RPMI8226 (cell line): Measurements from ENCODE around the gene TOP2B.
A peak's percentile ranks its signal among the peaks of the same experiment; 100 is the strongest.

Source experiments
- DNase-seq: peaks from one replicate; pipeline ENCODE4 v3.0.0-alpha.2; 2015

The TOP2B gene

GRCh38 chr3:25610779-25611178, 53.9 kb downstream of the TOP2B start:
- DNase-seq: no peak

- DNase-seq: no peak
These were observed 54.5 kb downstream of the TOP2B start for GRCh38 chr3:25610167-25610566.

GRCh38 chr3:25604107-25604805, 60.5 kb downstream of the TOP2B start:
- no peak for DNase-seq

GRCh38 chr3:25603703-25604102, 61.0 kb downstream of the TOP2B start:
- DNase-seq: no peak

DNA sequence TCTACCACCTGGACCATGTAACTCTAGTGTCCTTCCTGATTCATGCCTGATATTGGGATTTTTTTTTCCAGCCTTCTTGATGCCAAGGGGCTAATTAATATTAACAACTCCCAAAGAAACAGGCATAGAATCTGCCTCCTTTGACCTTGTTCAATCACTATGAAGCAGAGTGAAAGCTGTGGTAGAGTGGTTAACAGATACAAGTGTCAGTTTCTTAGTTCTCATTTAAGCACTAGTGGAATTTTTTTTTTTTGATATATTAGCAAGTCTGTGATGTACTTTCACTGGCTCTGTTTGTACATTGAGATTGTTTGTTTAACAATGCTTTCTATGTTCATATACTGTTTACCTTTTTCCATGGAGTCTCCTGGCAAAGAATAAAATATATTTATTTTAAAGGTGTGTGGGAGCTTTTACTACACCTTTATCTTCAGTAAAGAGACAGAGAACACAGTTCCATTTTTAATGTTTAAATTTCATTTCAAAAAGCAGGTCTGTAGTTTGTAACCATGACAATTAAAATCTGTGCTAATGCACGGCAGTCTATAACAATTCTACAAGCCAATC, 67.1 kb downstream of the TOP2B start:
- no peak for DNase-seq

DNA sequence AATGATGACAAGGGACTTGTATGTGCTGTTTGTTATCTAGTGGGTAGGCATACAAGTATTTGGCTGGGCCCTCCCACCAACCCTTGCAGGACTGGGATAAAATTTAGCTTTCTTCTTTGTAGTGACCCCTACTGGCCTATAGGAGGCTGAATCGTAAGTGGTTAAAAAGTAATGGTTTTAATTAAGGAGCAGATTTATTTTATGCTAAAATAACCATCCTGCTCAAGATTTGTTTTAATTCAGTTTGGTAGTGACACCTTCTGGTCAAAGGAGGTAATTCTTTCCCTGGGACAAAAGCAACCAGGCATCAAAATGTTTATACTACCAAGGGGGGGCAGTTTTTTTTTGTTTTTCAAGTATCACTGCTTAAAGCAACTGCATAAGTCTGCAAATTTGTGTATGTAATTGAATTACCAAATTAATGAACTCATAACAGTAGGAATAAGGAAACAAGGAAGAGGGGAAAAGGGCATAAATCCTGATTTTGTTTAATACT, 70.7 kb downstream of the TOP2B start:
- DNase-seq: peak; percentile 41

- DNase-seq: no peak
These were observed 71.7 kb downstream of the TOP2B start for GRCh38 chr3:25593001-25593400.

GRCh38 chr3:25592510-25592968, 72.2 kb downstream of the TOP2B start:
- DNase-seq: peak; percentile 18

- DNase-seq: no peak
These were observed 74.9 kb downstream of the TOP2B start for GRCh38 chr3:25589783-25590258.

DNA sequence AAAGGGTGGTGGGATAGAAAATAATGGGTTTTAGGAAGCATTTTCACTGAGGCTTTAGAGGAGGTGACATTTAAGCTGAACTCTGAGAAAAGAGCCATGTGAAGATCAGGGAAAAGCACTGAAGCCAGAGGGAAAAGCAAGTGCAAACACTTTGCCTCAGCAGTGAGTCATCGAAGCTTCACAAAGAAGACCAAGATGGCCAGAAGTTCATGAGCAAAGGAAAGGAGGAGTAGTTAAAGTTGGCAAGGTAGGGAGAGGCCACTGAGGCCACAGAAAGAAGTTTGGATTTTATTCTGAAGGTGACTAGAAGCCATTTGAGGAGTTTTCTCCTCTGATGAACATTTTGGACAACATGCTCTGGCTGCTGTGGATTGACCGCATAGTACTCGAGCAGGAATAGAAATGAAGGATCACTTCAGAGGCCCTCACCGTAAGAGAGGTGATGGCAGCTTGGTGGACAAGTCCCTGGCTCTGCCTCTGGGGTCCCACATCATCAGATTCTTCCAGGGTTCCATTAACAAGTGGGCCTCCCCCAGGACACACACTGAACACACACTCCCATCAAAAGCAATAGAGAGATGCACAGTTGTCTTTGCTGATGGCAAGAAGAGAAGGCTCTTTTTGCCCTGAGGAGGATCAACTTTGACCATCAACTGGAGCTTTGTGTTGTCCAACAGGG, 75.5 kb downstream of the TOP2B start:
- no peak for DNase-seq

DNA sequence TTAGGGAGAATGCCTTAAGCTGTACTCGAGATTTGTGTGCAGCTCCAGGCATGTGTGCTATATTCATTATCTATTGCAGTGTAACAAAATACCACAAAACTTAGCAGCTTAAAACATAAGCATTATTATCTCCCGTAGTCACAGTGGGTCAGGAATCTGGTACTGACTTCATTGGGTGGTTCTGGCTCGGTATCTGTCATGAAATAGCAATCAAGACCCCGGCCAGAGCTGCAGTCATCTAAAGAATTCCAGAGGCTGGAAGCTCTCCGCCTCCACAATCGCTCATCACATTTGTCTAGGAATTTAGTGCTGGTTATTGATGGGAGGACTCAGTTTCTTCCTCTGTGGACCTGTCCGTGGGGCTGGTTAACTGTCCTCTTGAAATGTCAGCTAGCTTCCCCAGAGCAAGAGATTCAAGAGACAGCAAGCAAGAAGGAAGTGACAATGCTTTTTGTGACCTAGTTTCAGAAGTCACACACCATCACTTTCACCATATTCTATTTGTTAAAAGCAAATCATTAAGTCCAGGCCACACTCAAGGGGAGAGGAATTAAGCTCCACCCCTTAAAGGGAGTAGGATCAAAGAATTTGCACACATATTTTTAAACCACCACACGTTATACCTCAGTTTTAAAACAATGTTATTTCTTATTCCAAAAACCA, 76.1 kb downstream of the TOP2B start:
- no peak for DNase-seq

- DNase-seq: no peak
These were observed 76.7 kb downstream of the TOP2B start for GRCh38 chr3:25587975-25588374.

- DNase-seq: no peak
These were observed 77.2 kb downstream of the TOP2B start for GRCh38 chr3:25587526-25587925.

DNA sequence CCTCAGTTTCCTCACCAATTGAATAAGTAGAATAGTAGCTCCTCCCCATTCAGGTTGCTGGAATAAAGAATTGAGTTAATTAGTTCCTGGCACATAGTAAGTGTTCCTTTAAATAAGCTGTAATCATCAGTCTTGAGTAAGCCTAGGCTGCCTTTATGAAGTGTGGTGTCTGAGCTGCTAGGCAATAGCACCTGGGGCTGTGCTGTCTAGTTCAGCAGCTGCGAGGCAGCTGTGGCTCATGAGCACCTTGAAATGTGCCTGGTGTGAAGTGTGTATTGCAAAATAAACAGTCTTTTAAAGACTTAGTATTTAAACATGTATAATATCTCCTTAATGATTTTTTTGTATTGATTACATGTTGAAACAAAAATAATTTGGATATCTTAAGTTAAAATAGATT, 77.6 kb downstream of the TOP2B start:
- peak; percentile 40 for DNase-seq

DNA sequence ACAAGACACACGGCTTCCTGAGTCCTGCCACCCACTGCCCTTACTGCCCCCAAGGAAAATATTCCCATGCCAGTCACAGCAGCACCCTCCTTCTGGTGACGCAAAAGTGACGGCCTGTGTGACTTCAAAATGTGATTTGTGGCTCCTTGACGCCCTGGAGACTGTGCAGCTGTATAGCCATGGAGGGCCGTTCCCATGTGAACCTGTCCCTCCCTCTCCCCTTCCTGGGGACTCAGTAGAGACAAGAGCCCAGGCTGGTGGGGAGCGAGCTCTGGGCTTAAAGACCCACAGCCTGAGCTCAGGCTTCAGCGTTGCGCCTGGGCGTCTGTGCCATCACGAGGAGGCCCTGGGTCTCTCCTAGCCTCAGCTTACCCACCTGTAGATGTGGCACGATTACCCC, 78.2 kb downstream of the TOP2B start:
- no peak for DNase-seq

GRCh38 chr3:25586167-25586505, 78.6 kb downstream of the TOP2B start:
- no peak for DNase-seq

- no peak for DNase-seq
These were observed 79.1 kb downstream of the TOP2B start for GRCh38 chr3:25585361-25586166.

DNA sequence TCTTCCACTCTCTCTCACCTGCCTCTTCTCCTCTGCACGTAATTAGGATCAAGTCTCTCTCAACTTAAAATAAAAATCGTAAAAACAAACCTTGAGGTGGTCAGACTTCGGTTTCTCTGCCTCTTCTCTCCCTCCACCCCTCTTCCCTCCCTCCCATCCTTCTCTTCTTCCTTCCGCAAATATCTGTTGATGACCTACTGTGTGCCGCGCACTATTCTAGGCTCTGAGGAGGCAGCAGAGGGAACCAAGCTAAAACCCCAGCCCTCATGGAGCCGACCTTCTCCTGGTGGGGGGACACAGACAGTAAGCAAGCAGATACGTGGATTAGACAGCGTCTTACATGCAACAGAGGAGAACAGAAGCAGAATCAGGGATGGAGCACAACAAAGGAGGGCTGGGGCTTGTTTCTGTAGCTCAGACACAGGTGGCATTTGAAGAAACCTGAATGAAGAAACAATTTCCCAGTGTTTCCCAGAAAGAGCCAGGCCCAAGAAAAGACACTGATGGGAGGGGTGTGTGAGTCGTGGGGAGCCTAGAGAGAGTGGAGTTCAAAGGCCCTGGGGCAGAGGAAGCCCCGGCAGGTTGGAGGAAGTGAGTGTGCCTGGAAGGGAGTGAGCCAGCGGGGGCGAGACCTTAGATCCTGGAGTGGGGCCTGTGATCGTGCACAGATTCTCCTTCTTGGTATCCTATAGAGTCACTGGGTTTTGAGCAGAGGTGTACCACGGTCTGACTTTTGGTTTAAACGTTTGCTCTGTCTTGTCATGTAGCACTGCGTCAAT, 80.5 kb downstream of the TOP2B start:
- no peak for DNase-seq

GRCh38 chr3:25583343-25583742, 81.4 kb downstream of the TOP2B start:
- peak; percentile 8 for DNase-seq

DNA sequence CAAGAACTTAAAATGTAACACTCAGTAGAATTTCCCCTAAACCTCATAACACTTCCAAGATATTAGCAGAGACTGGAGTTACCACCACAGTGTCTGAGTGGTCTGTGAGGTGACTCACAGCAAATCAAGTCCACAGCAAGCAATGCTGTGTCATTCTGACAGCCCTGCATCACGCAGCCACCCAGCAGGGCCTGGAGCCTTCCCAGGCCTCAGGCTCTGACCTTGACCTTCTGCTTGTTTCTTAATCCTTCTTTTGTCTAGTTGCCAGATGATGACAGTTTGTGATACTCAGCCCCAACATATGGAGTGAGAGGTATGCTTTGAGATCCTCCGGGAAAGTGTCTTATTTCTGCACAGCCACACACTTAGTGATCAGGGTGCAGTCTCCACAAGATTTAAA, 82.5 kb downstream of the TOP2B start:
- no peak for DNase-seq

DNA sequence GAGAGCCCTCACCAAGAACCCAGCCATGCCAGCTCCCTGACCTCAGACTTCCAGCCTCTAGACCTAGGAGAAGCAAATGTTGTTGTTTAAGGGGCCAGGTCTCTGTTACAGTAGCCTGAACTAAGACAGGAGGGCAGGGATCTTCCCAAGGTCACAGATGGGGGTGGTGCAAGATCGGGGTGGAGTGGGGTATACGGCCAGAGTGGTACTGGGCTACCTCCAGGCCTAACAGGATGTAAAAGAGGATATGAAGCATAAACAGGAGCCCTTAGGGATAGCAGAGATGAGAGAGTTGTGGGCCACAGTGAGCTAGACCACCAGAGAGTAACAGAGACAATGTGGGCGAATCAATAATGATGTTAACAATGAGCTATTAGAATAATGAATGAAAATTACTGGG, 82.9 kb downstream of the TOP2B start:
- no peak for DNase-seq

DNA sequence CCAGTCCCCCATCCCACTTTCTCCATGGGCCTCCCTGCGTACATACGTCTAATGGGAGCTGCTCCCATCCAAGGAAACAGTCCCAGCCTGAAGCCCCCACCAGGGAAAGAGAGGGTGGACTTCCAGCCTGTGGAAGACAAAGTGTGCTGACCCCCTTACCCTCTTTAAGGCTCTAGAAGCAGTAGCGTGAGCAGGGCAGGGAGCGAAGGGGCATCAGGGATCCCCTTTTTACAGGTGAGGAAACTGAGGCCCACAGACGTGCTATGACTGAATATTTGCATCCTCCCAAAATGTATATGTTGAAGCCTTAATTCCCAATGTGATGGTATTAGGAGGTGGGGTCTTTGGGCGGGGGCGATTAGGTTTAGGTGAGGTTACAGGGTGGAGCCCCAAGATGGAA, 83.4 kb downstream of the TOP2B start:
- no peak for DNase-seq
